Muscle of leg (tissue), 11 donors: ENCODE measurements around the gene FLNB. TPM values are rescaled to one million over a fixed set of nuclear protein-coding genes. Genes with fewer than 3 reads are reported as not detected.

ENCODE experiments used
- DNase-seq: peaks from one replicate; pipeline ENCODE4 v3.0.0; 2013
- H3K27ac ChIP-seq: one replicate; pipeline ENCODE4 v1.5.1; 2013; ENCODE audit warnings: mild to moderate bottlenecking, low read length, control low read depth
- H3K27me3 ChIP-seq: one replicate; pipeline ENCODE4 v1.6.1; 2013; ENCODE audit warnings: low read length; ENCODE audit not compliant: control insufficient read depth, insufficient read depth
- H3K36me3 ChIP-seq: one replicate; pipeline ENCODE4 v1.6.1; 2013; ENCODE audit warnings: low read length; ENCODE audit not compliant: control insufficient read depth, insufficient read depth
- H3K4me1 ChIP-seq: one replicate; pipeline ENCODE4 v1.6.1; 2013; ENCODE audit warnings: low read length; ENCODE audit not compliant: control insufficient read depth, insufficient read depth
- H3K4me3 ChIP-seq: one replicate; pipeline ENCODE4 v1.5.1; 2013; ENCODE audit warnings: low read length, control low read depth
- H3K9me3 ChIP-seq: replicated peaks from 2 replicates; pipeline ENCODE4 v1.6.1; 2013; ENCODE audit warnings: low read depth, low read length; ENCODE audit not compliant: control insufficient read depth
- WGBS: methylation state at CpG from one replicate; pipeline ENCODE4 v1.1.5; 2013; ENCODE audit warnings: missing lambda C conversion rate; ENCODE audit not compliant: insufficient coverage; 5-methylcytosine and 5-hydroxymethylcytosine counted together
- polyA plus RNA-seq, 8 donors: library from polyadenylated mRNA; unstranded; fragments of 120-200 nt; gene quantifications; one replicate each; pipeline versions ENCODE4 v1.2.1 to v1.2.3, GENCODE V29; 2013; ENCODE audit warnings: inconsistent platforms in 1 of 8, low replicate concordance in 1 of 8; ENCODE audit not compliant: insufficient read length in 8 of 8, insufficient read depth in 1 of 8
- total RNA-seq: library from RNA; stranded (reverse); fragments of 120-200 nt; gene quantifications from one replicate; pipeline ENCODE4 v1.2.4, GENCODE V29; 2013

Gene FLNB
- total and polyA plus RNA-seq, 9 donors = 44.4 to 87.1 (median 65.2) TPM

GRCh38 chr3:57992452-57993213 is 15.6 kb upstream of the FLNB start:
- WGBS = 83% methylated on average over 3 of the region's 9 CpGs
- no peak overlapping the region for H3K27ac ChIP-seq
- H3K9me3 ChIP-seq = no peaks in the 10 kb centered on the region
- no peak overlapping the region for H3K4me3 ChIP-seq
- DNase-seq = no peak
- no peaks in the 10 kb centered on the region for H3K36me3 ChIP-seq
- no peaks in the 10 kb centered on the region for H3K4me1 ChIP-seq
- H3K27me3 ChIP-seq = no peaks in the 10 kb centered on the region

- no peak overlapping the region for H3K27ac ChIP-seq
- H3K4me3 ChIP-seq = no peak overlapping the region
- WGBS = 60% methylated on average over 2 of the region's 10 CpGs
- H3K36me3 ChIP-seq = no peaks in the 10 kb centered on the region
- no peaks in the 10 kb centered on the region for H3K27me3 ChIP-seq
- no peaks in the 10 kb centered on the region for H3K9me3 ChIP-seq
- H3K4me1 ChIP-seq = no peaks in the 10 kb centered on the region
- no peak for DNase-seq
These were observed 9.6 kb upstream of the FLNB start for GRCh38 chr3:57998366-57999283.

- H3K36me3 ChIP-seq = no peaks in the 10 kb centered on the region
- no peak overlapping the region for H3K4me3 ChIP-seq
- 71% methylated on average over 3 of the region's 11 CpGs for WGBS
- no peak overlapping the region for H3K27ac ChIP-seq
- H3K4me1 ChIP-seq = no peaks in the 10 kb centered on the region
- no peaks in the 10 kb centered on the region for H3K27me3 ChIP-seq
- no peaks in the 10 kb centered on the region for H3K9me3 ChIP-seq
- DNase-seq = no peak
These were observed 8.7 kb upstream of the FLNB start for GRCh38 chr3:57999417-58000115.

- no peak overlapping the region for H3K27ac ChIP-seq
- 89% methylated on average over 5 of the region's 7 CpGs for WGBS
- no peak for DNase-seq
These were observed 7.7 kb upstream of the FLNB start for GRCh38 chr3:58000306-58001085.

GRCh38 chr3:58001086-58001467 is 7.1 kb upstream of the FLNB start:
- WGBS = 100% methylated on average over 1 of the region's 3 CpGs
- H3K27ac ChIP-seq = no peak overlapping the region

More at GRCh38 chr3:58000306-58001085, 7.7 kb upstream of the FLNB start:
- H3K9me3 ChIP-seq = no peaks in the 10 kb centered on the region
- no peaks in the 10 kb centered on the region for H3K4me1 ChIP-seq
- H3K27me3 ChIP-seq = no peaks in the 10 kb centered on the region
- H3K4me3 ChIP-seq = no peak overlapping the region
- no peaks in the 10 kb centered on the region for H3K36me3 ChIP-seq

GRCh38 chr3:58001979-58002378 is 6.2 kb upstream of the FLNB start:
- Histone ChIP-seq H3K36me3 (no peaks in the 10 kb centered on the region), H3K4me1 (no peaks in the 10 kb centered on the region), H3K9me3 (no peaks in the 10 kb centered on the region), H3K27ac (no peak overlapping the region), H3K27me3 (no peaks in the 10 kb centered on the region), H3K4me3 (no peak overlapping the region)
- DNase-seq = no peak
- 90% methylated on average over 5 of the region's 7 CpGs for WGBS

More at GRCh38 chr3:58001086-58001467, 7.1 kb upstream of the FLNB start:
- no peaks in the 10 kb centered on the region for H3K9me3 ChIP-seq
- DNase-seq = no peak
- H3K27me3 ChIP-seq = no peaks in the 10 kb centered on the region
- H3K4me1 ChIP-seq = no peaks in the 10 kb centered on the region
- H3K4me3 ChIP-seq = no peak overlapping the region
- no peaks in the 10 kb centered on the region for H3K36me3 ChIP-seq

- WGBS = 85% methylated on average over 4 of the region's 5 CpGs
- Histone ChIP-seq H3K4me3 (no peak overlapping the region), H3K27ac (no peak overlapping the region)
These were observed 5.1 kb upstream of the FLNB start for GRCh38 chr3:58003093-58003492.

GRCh38 chr3:58004973-58005372 is 3.2 kb upstream of the FLNB start:
- DNase-seq = no peak
- H3K4me1 ChIP-seq = peaks cover 15% of the 10 kb centered on the region
- H3K27ac ChIP-seq = no peak overlapping the region
- H3K36me3 ChIP-seq = no peaks in the 10 kb centered on the region
- WGBS = no CpG with 5 or more reads among the region's 6 CpGs
- H3K4me3 ChIP-seq = no peak overlapping the region
- no peaks in the 10 kb centered on the region for H3K9me3 ChIP-seq
- H3K27me3 ChIP-seq = peaks cover 2% of the 10 kb centered on the region

More at GRCh38 chr3:58003093-58003492, 5.1 kb upstream of the FLNB start:
- Histone ChIP-seq H3K27me3 (no peaks in the 10 kb centered on the region), H3K4me1 (peaks cover 2% of the 10 kb centered on the region), H3K36me3 (no peaks in the 10 kb centered on the region), H3K9me3 (no peaks in the 10 kb centered on the region)
- DNase-seq = no peak

GRCh38 chr3:58005669-58006068 is 2.6 kb upstream of the FLNB start:
- Histone ChIP-seq H3K9me3 (no peaks in the 10 kb centered on the region), H3K4me1 (peaks cover 22% of the 10 kb centered on the region), H3K27me3 (peaks cover 2% of the 10 kb centered on the region), H3K36me3 (no peaks in the 10 kb centered on the region), H3K4me3 (no peak overlapping the region), H3K27ac (no peak overlapping the region)
- WGBS = 83% methylated on average over 1 of the region's 2 CpGs
- no peak for DNase-seq
